Vagina (tissue), 2 donors: ENCODE measurements around the gene PHLDB3. TPM values are rescaled to one million over a fixed set of nuclear protein-coding genes. Genes with fewer than 3 reads are reported as not detected.

Experiments used
- DNase-seq, 2 donors: peaks; one replicate each; pipeline ENCODE4 v3.0.0-alpha.2; 2017; ENCODE audit errors: extremely low spot score in 2 of 2
- H3K27ac ChIP-seq: fragments of 200-600 bp; sonication (generic); one replicate; pipeline ENCODE4 v1.5.1; 2019
- H3K27me3 ChIP-seq: fragments of 200-600 bp; sonication (generic); one replicate; pipeline ENCODE4 v1.5.1; 2019
- H3K36me3 ChIP-seq, 2 donors: fragments of 200-600 bp; sonication (generic); one replicate each; pipeline ENCODE4 v1.5.1; 2017 to 2019
- H3K4me1 ChIP-seq: fragments of 200-600 bp; sonication (generic); one replicate; pipeline ENCODE4 v1.5.1; 2019
- H3K4me3 ChIP-seq, 2 donors: fragments of 200-600 bp; sonication (generic); 1 replicate in 1 of 2; 2 replicates in 1 of 2; pipeline ENCODE4 v1.5.1; 2016 to 2019
- H3K9me3 ChIP-seq: fragments of 200-600 bp; sonication (generic); one replicate; pipeline ENCODE4 v1.5.1; 2019
- CTCF ChIP-seq, 3 experiments: fragments of 450-650 bp in 2 of 3; fragments of 200-600 bp in 1 of 3; sonication (generic) in 1 of 3; IDR thresholded peaks; one replicate each; pipeline ENCODE4 v1.5.1; 2017 to 2019; ENCODE audit warnings: antibody characterized with exemption in 3 of 3, mild to moderate bottlenecking in 2 of 3, moderate library complexity in 2 of 3
- POLR2A ChIP-seq, 2 donors: fragments of 450-650 bp; IDR thresholded peaks; one replicate each; pipeline ENCODE4 v1.6.1; 2017; ENCODE audit warnings: antibody characterized with exemption in 2 of 2, mild to moderate bottlenecking in 2 of 2, moderate library complexity in 2 of 2
- POLR2AphosphoS5 ChIP-seq, 2 donors: sonication (generic); formaldehyde crosslinking; IDR thresholded peaks; one replicate each; pipeline ENCODE4 v1.9.0; 2017; ENCODE audit warnings: antibody characterized with exemption in 2 of 2, mild to moderate bottlenecking in 2 of 2, low read depth in 1 of 2; ENCODE audit not compliant: insufficient read depth in 1 of 2
- intact Hi-C: fragments of 100-400 bp; cut with DNase I; formaldehyde crosslinking; loops from one replicate; pipeline ENCODE4 v1.15.1; 2023
- total RNA-seq: library from RNA; depleted of rRNA; stranded (reverse); fragments of >200 nt; gene quantifications from one replicate; pipeline ENCODE4 v1.2.3, GENCODE V29; 2016

PHLDB3 gene
- total RNA-seq, 1 donor from 2014 or later = 24.3 TPM

DNA sequence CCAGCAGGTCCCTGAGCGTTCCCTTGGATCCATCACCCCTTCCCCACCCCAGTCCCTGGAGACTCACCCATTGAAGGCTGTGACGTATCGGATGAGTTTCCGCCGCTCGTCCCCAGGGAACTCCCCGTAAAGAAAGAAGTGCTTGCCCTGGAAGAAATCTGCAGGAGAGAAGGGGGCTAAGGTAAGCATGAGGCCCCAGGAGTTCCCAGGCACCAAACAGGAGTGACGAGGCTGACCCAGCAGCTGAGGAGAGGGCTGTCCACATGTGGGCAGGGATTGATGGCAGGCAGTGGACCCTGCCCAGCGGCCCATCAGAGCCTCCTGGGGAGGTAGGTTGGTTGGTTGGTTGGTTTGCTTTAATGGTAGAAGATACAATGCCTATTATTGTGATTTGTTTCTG lies 39.5 kb upstream of the PHLDB3 start:
- Histone ChIP-seq H3K4me3 (no peak overlapping the region), H3K36me3 (peaks cover 0 to 54% of the 10 kb centered on the region in 2 donors), H3K9me3 (peaks cover 4% of the 10 kb centered on the region), H3K27ac (no peak overlapping the region), H3K4me1 (no peaks in the 10 kb centered on the region), H3K27me3 (no peaks in the 10 kb centered on the region)
- TF ChIP-seq CTCF (IDR thresholded peaks at IDR 0.05) (no peak), POLR2A (IDR thresholded peaks at IDR 0.05) (no peak), POLR2AphosphoS5 (IDR thresholded peaks at IDR 0.05; ENCODE audit: insufficient read depth in 1 of 2, low read depth in 1 of 2) (no peak)
- intact Hi-C loops = no loop called here
- DNase-seq = no peak

GRCh38 chr19:43541920-43542650 lies 37.5 kb upstream of the PHLDB3 start:
- H3K27me3 ChIP-seq = no peaks in the 10 kb centered on the region
- peaks cover 0 to 62% of the 10 kb centered on the region in 2 donors for H3K36me3 ChIP-seq
- H3K27ac ChIP-seq = no peak overlapping the region
- TF ChIP-seq POLR2A (IDR thresholded peaks at IDR 0.05) (no peak), CTCF (IDR thresholded peaks at IDR 0.05) (no peak), POLR2AphosphoS5 (IDR thresholded peaks at IDR 0.05; ENCODE audit: insufficient read depth in 1 of 2, low read depth in 1 of 2) (no peak)
- intact Hi-C loops = no loop called here
- H3K4me3 ChIP-seq = no peak overlapping the region
- no peak for DNase-seq
- peaks cover 7% of the 10 kb centered on the region for H3K9me3 ChIP-seq
- H3K4me1 ChIP-seq = no peaks in the 10 kb centered on the region

GRCh38 chr19:43540381-43540780 lies 35.8 kb upstream of the PHLDB3 start:
- intact Hi-C loops = no loop called here
- no peaks in the 10 kb centered on the region for H3K27me3 ChIP-seq
- no peak for DNase-seq
- H3K4me1 ChIP-seq = peaks cover 6% of the 10 kb centered on the region
- no peak overlapping the region for H3K27ac ChIP-seq
- H3K9me3 ChIP-seq = peaks cover 7% of the 10 kb centered on the region
- H3K4me3 ChIP-seq = no peak overlapping the region
- peaks cover 0 to 58% of the 10 kb centered on the region in 2 donors for H3K36me3 ChIP-seq
- TF ChIP-seq POLR2A (IDR thresholded peaks at IDR 0.05) = no peak
- TF ChIP-seq POLR2AphosphoS5 (IDR thresholded peaks at IDR 0.05; ENCODE audit: insufficient read depth in 1 of 2, low read depth in 1 of 2) = no peak
- TF ChIP-seq CTCF (IDR thresholded peaks at IDR 0.05) = no peak

DNA sequence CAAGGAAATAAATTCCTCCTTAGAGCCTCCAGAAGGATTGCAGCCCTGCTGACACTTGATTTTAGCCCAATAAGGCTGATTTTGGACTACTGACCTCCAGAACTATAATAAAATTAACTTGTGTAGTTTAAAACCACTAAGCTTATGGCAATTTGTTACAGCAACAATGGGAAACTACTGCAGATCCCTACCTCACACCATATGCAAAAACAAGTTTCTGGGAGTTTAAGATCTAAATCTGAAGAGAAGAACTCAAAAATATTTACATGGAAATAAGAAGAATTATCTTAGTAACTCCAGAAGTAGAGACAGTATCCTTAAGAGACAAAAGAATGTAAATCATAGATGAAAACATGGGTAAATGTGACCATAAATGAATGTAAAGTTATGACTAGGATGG lies 34.4 kb upstream of the PHLDB3 start:
- Histone ChIP-seq H3K4me1 (peaks cover 17% of the 10 kb centered on the region), H3K9me3 (peaks cover 7% of the 10 kb centered on the region), H3K27ac (no peak overlapping the region), H3K4me3 (no peak overlapping the region), H3K36me3 (peaks cover 0 to 48% of the 10 kb centered on the region in 2 donors), H3K27me3 (no peaks in the 10 kb centered on the region)
- intact Hi-C loops = loop anchor here (5.0 kb wide), 1 partner anchor 38 kb away; the partner anchor contains the start of genes PINLYP and XRCC1
- no peak for DNase-seq
- TF ChIP-seq CTCF (IDR thresholded peaks at IDR 0.05) (no peak), POLR2AphosphoS5 (IDR thresholded peaks at IDR 0.05; ENCODE audit: insufficient read depth in 1 of 2, low read depth in 1 of 2) (no peak), POLR2A (IDR thresholded peaks at IDR 0.05) (no peak)
